GM12878 (cell line): ENCODE results near the gene CPNE4. TPM values are rescaled to one million over a fixed set of nuclear protein-coding genes. Genes with fewer than 3 reads are reported as not detected.

Experiments
- ATAC-seq: fragments of 200-7000 bp; cut with Tn5 transposase; 3 replicates; pipeline ENCODE4 v1.9.1; 2020; ENCODE audit warnings: mild to moderate bottlenecking, moderate library complexity
- BruUV-seq: library from RNA; stranded (reverse); fragments of 400-500 nt; replicated peaks from 2 replicates; lab custom pipeline; 2021; lab: Mats Ljungman, UMichigan
- CTCF ChIA-PET: fragments of 300-600 bp; sonication (Branson Sonifier 250); formaldehyde crosslinking; extraction: SDS; loops from one replicate; lab custom pipeline; 2021; ENCODE audit warnings: inconsistent platforms; lab: Yijun Ruan, JAX
- POLR2A ChIA-PET: fragments of 350-600 bp; formaldehyde crosslinking; extraction: SDS; loops from one replicate; lab custom pipeline; 2021; ENCODE audit warnings: inconsistent platforms; lab: Charles Lee
- RAD21 ChIA-PET: fragments of 300-600 bp; sonication (Branson Sonifier 250); formaldehyde crosslinking; loops from one replicate; lab custom pipeline; 2023; ENCODE audit warnings: antibody characterized with exemption; ENCODE audit not compliant: unreplicated experiment; lab: Charles Lee
- SMC1A ChIA-PET: fragments of 300-600 bp; sonication (Branson Sonifier 250); formaldehyde crosslinking; loops from one replicate; lab custom pipeline; 2023; ENCODE audit not compliant: unreplicated experiment, uncharacterized antibody; lab: Charles Lee
- DNase-seq: peaks from one replicate; pipeline ENCODE4 v3.0.0-alpha.2; 2011; ENCODE audit warnings: low read depth, low spot score
- FAIRE-seq: peaks from 3 replicates; lab custom pipeline; 2011; peaks lifted over from hg19 to GRCh38; lab: Jason Lieb, UNC
- H2AFZ ChIP-seq: 2 replicates; pipeline ENCODE4 v1.6.0; 2011; ENCODE audit warnings: low read depth, low read length, control low read depth; ENCODE audit not compliant: control insufficient read depth
- H3K27ac ChIP-seq: 2 replicates; pipeline ENCODE4 v1.5.1; 2011; ENCODE audit warnings: control low read depth; ENCODE audit not compliant: control insufficient read depth, insufficient read depth
- H3K27me3 ChIP-seq, 2 experiments: replicated peaks in 1 of 2; 2 replicates each; pipeline versions ENCODE4 v1.6.0 to v1.6.1; 2011; ENCODE audit warnings: low read length in 1 of 2; ENCODE audit not compliant: control insufficient read depth in 2 of 2, insufficient read depth in 2 of 2
- H3K36me3 ChIP-seq, 2 experiments: 2 replicates each; pipeline ENCODE4 v1.5.1; 2011; ENCODE audit warnings: low read length in 1 of 2; ENCODE audit not compliant: control insufficient read depth in 2 of 2, insufficient read depth in 2 of 2
- H3K4me1 ChIP-seq: 2 replicates; pipeline ENCODE4 v1.6.1; 2011; ENCODE audit warnings: mild to moderate bottlenecking, low read length, moderate library complexity, mixed read lengths; ENCODE audit not compliant: control insufficient read depth, insufficient read depth
- H3K4me2 ChIP-seq: 2 replicates; pipeline ENCODE4 v1.6.0; 2011; ENCODE audit warnings: control low read depth; ENCODE audit not compliant: control insufficient read depth, insufficient read depth
- H3K4me3 ChIP-seq: fragments of 200-600 bp; sonication (generic); 2 replicates; pipeline ENCODE4 v1.5.1; 2016
- H3K79me2 ChIP-seq: 2 replicates; pipeline ENCODE4 v1.6.0; 2011; ENCODE audit warnings: low read length; ENCODE audit not compliant: control insufficient read depth, insufficient read depth
- H3K9ac ChIP-seq: 2 replicates; pipeline ENCODE4 v1.8.0; 2011; ENCODE audit warnings: low read length, control low read depth, mixed read lengths; ENCODE audit not compliant: control insufficient read depth, insufficient read depth
- H3K9me3 ChIP-seq: replicated peaks from 3 replicates; pipeline ENCODE4 v1.5.1; 2011; ENCODE audit warnings: mild to moderate bottlenecking, low read length; ENCODE audit not compliant: control insufficient read depth, insufficient read depth
- H4K20me1 ChIP-seq: 2 replicates; pipeline ENCODE4 v1.6.0; 2011; ENCODE audit not compliant: control insufficient read depth, insufficient read depth
- BACH1 ChIP-seq: fragments of 450-650 bp; IDR thresholded peaks from 2 replicates; pipeline ENCODE4 v1.6.1; 2017; ENCODE audit warnings: mild to moderate bottlenecking, borderline replicate concordance
- ELK1 ChIP-seq: IDR thresholded peaks from 2 replicates; pipeline ENCODE4 v1.6.1; 2012; ENCODE audit warnings: low read depth, low read length, improper control_type of control experiment
- FOS ChIP-seq: IDR thresholded peaks from 3 replicates; pipeline ENCODE4 v1.6.1; 2011; ENCODE audit warnings: borderline replicate concordance; ENCODE audit not compliant: insufficient read length; ENCODE audit errors: extremely low read depth
- HDAC6 ChIP-seq: fragments of 200-600 bp; sonication (generic); IDR thresholded peaks from one replicate; pipeline ENCODE4 v1.8.0; 2017; ENCODE audit warnings: antibody characterized with exemption; ENCODE audit not compliant: unreplicated experiment
- HSF1 ChIP-seq: fragments of 150-350 bp; IDR thresholded peaks from 2 replicates; pipeline ENCODE4 v1.6.1; 2014; ENCODE audit warnings: mild to moderate bottlenecking, low read depth, low read length
- IRF5 ChIP-seq: fragments of 450-650 bp; IDR thresholded peaks from 2 replicates; pipeline ENCODE4 v1.6.1; 2017; ENCODE audit warnings: borderline replicate concordance
- KDM1A ChIP-seq: fragments of 200-600 bp; sonication (generic); IDR thresholded peaks from 2 replicates; pipeline ENCODE4 v1.6.1; 2016; ENCODE audit warnings: borderline replicate concordance
- MAX ChIP-seq: IDR thresholded peaks from 2 replicates; pipeline ENCODE4 v1.6.1; 2012; ENCODE audit warnings: low read depth, low read length, improper control_type of control experiment
- MEF2B ChIP-seq: fragments of 450-650 bp; IDR thresholded peaks from 2 replicates; pipeline ENCODE4 v1.6.1; 2018; ENCODE audit warnings: mild to moderate bottlenecking, moderate library complexity; ENCODE audit not compliant: partially characterized antibody, poor library complexity, severe bottlenecking
- TARDBP ChIP-seq: IDR thresholded peaks from 2 replicates; pipeline ENCODE4 v1.6.1; 2016; ENCODE audit warnings: borderline replicate concordance
- ZBTB11 ChIP-seq: fragments of 450-650 bp; formaldehyde crosslinking; IDR thresholded peaks from 2 replicates; pipeline ENCODE4 v1.5.0; 2022; ENCODE audit warnings: mild to moderate bottlenecking, missing genetic modification characterization
- ZBTB33 ChIP-seq: fragments of 450-650 bp; IDR thresholded peaks from 2 replicates; pipeline ENCODE4 v1.6.1; 2017; ENCODE audit warnings: mild to moderate bottlenecking
- in situ Hi-C: fragments of 300-500 bp; cut with MboI; formaldehyde crosslinking; loops from 9 replicates; pipeline ENCODE4 v1.14.3; 2018; ENCODE audit warnings: mixed read lengths
- intact Hi-C: fragments of 100-400 bp; cut with micrococcal nuclease; formaldehyde crosslinking; loops from one replicate; pipeline ENCODE4 v1.14.2; 2022; ENCODE audit not compliant: unreplicated experiment
- polyA plus RNA-seq, 11 experiments: library from polyadenylated mRNA; depleted of rRNA in 4 of 11; unstranded in 6 of 11; stranded (reverse) in 5 of 11; fragments of >200 nt; fragmentation: Nextera tagmentation in 4 of 11; fragmentation: Illumina TruSeq in 1 of 11; extraction: Ambion mirVana in 4 of 11; extraction: Trizol in 1 of 11; gene quantifications; 1 replicate in 1 of 11; 2 replicates in 10 of 11; pipeline versions ENCODE4 v1.2.1 to v1.2.3, GENCODE V29; 2011 to 2016; ENCODE audit warnings: inconsistent platforms in 2 of 11, missing spikeins in 2 of 11, low read depth in 1 of 11
- total RNA-seq, 4 experiments: library from RNA; depleted of rRNA in 3 of 4; stranded (reverse); fragments of >200 nt in 3 of 4; fragmentation: Illumina TruSeq in 1 of 4; extraction: Trizol in 1 of 4; gene quantifications; 2 replicates each; pipeline versions ENCODE4 v1.2.1 to v1.2.3, GENCODE V29; 2013 to 2021

The CPNE4 gene
- total and polyA plus RNA-seq, 10 of the 15 experiments (the other 5 are each of a cell fraction or from before 2014, with no cell fraction given): 0.17 to 1.9 (median 0.48) TPM; not detected in 1

- TF ChIP-seq ZBTB33: no peak
- TF ChIP-seq BACH1: no peak
- TF ChIP-seq TARDBP: no peak
- TF ChIP-seq KDM1A: no peak
These were observed 290.0 kb downstream of the CPNE4 start (continued) for GRCh38 chr3:131744765-131745164.

GRCh38 chr3:131743126-131743525 is 291.7 kb downstream of the CPNE4 start:
- FAIRE-seq (no peak), ATAC-seq (no peak), DNase-seq (no peak)
- H3K9ac ChIP-seq: no peak overlapping the region
- CTCF ChIA-PET: no interaction called here
- intact Hi-C loops (no loop called here), in situ Hi-C loops (no loop called here)
- H3K4me3 ChIP-seq: no peak overlapping the region
- no peaks in the 10 kb centered on the region for H4K20me1 ChIP-seq
- H3K9me3 ChIP-seq: no peaks in the 10 kb centered on the region
- RAD21 ChIA-PET: no interaction called here
- H3K27me3 ChIP-seq: no peaks in the 10 kb centered on the region
- H3K36me3 ChIP-seq: no peaks in the 10 kb centered on the region
- H3K27ac ChIP-seq: no peak overlapping the region
- SMC1A ChIA-PET: no interaction called here
- H2AFZ ChIP-seq: no peak overlapping the region
- no TSS peak for BruUV-seq
- no peaks in the 10 kb centered on the region for H3K4me1 ChIP-seq
- POLR2A ChIA-PET: no interaction called here
- no peaks in the 10 kb centered on the region for H3K79me2 ChIP-seq
- no peak overlapping the region for H3K4me2 ChIP-seq
- TF ChIP-seq FOS: no peak
- no peak for TF ChIP-seq ZBTB11
- TF ChIP-seq IRF5: no peak
- TF ChIP-seq HDAC6: no peak
- no peak for TF ChIP-seq MEF2B
- TF ChIP-seq MAX: no peak
- TF ChIP-seq HSF1: no peak
- TF ChIP-seq ELK1: no peak
